Esophagus muscularis mucosa (tissue), 4 donors: ENCODE data around the gene EXOC6B. TPM values are rescaled to one million over a fixed set of nuclear protein-coding genes. Genes with fewer than 3 reads are reported as not detected.

Experiments
- DNase-seq: peaks from one replicate; pipeline ENCODE4 v3.0.0-alpha.2; 2017; ENCODE audit errors: extremely low spot score
- H3K27ac ChIP-seq, 4 donors: fragments of 200-600 bp; sonication (generic); replicated peaks in 1 of 4; 1 replicate in 3 of 4; 2 replicates in 1 of 4; pipeline ENCODE4 v1.5.1; 2016 to 2019; ENCODE audit warnings: mild to moderate bottlenecking in 1 of 4
- H3K27me3 ChIP-seq, 4 donors: fragments of 200-600 bp; sonication (generic); one replicate each; pipeline versions ENCODE4 v1.5.1 to v1.6.0; 2016 to 2019
- H3K36me3 ChIP-seq, 4 donors: fragments of 200-600 bp; sonication (generic); one replicate each; pipeline ENCODE4 v1.5.1; 2016 to 2019
- H3K4me1 ChIP-seq, 4 donors: fragments of 200-600 bp; sonication (generic); one replicate each; pipeline ENCODE4 v1.5.1; 2016 to 2019
- H3K4me3 ChIP-seq, 4 donors: fragments of 200-600 bp; sonication (generic); 1 replicate in 2 of 4; 2 replicates in 2 of 4; pipeline ENCODE4 v1.5.1; 2016 to 2019; ENCODE audit warnings: mild to moderate bottlenecking in 4 of 4, moderate library complexity in 1 of 4
- H3K9me3 ChIP-seq, 4 donors: fragments of 200-600 bp; sonication (generic); 1 replicate in 3 of 4; 2 replicates in 1 of 4; pipeline ENCODE4 v1.5.1; 2016 to 2019
- EP300 ChIP-seq: sonication (generic); formaldehyde crosslinking; IDR thresholded peaks from one replicate; pipeline ENCODE4 v1.6.1; 2017; ENCODE audit warnings: antibody characterized with exemption
- POLR2A ChIP-seq: fragments of 450-650 bp; IDR thresholded peaks from one replicate; pipeline ENCODE4 v1.6.1; 2017; ENCODE audit warnings: antibody characterized with exemption, moderate library complexity, mild to moderate bottlenecking, low read depth
- POLR2AphosphoS5 ChIP-seq, 2 donors: sonication (generic); formaldehyde crosslinking; IDR thresholded peaks; one replicate each; pipeline ENCODE4 v1.6.1; 2017; ENCODE audit warnings: antibody characterized with exemption in 2 of 2
- WGBS: methylation state at CpG from one replicate; pipeline ENCODE4 v1.1.5; 2018; 5-methylcytosine and 5-hydroxymethylcytosine counted together
- intact Hi-C: fragments of 100-400 bp; cut with DNase I; formaldehyde crosslinking; loops from one replicate; pipeline ENCODE4 v1.15.1; 2023
- total RNA-seq, 4 donors: library from RNA; depleted of rRNA; stranded (reverse); fragments of >200 nt; gene quantifications; one replicate each; pipeline versions ENCODE4 v1.1.0 to v1.2.1, GENCODE V29; 2016
- TF ChIP-seq, protein P1 (sequence below), 3 experiments: fragments of 200-600 bp in 2 of 3; fragments of 450-650 bp in 1 of 3; sonication (generic) in 2 of 3; IDR thresholded peaks; one replicate each; pipeline ENCODE4 v1.5.1; 2017 to 2019; ENCODE audit warnings: antibody characterized with exemption in 3 of 3, mild to moderate bottlenecking in 2 of 3, moderate library complexity in 1 of 3

EXOC6B gene
- total RNA-seq, 4 donors from 2014 or later: 24.5 to 45.9 (median 37.4) TPM

DNA sequence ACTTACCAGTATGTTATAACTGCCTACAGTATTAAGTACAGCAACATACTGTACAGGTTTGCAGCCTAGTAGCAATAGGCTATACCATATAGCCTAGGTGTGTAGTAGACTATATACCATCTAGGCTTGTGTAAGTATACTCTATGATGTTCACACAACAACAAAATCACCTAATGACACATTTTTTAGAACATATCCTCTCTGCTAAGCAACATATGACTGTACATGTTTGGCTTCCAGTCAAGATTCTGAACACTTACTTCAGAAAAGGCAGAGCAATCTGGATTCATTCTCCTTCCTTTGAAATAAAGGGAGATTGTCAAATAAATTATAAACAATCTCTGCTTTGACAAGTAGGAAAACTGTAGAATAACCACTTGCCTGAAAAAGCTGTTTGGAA is 81.8 kb downstream of the EXOC6B start:
- Histone ChIP-seq H3K27ac (no peak overlapping the region), H3K4me3 (no peak overlapping the region), H3K9me3 (no peaks in the 10 kb centered on the region), H3K36me3 (peaks cover 0 to 10% (median 9%) of the 10 kb centered on the region in 4 donors), H3K27me3 (no peaks in the 10 kb centered on the region), H3K4me1 (peaks cover 0 to 10% (median 3%) of the 10 kb centered on the region in 4 donors)
- TF ChIP-seq POLR2AphosphoS5 (IDR thresholded peaks at IDR 0.05) (no peak), POLR2A (no peak), EP300 (no peak)
- TF ChIP-seq, protein P1, sequence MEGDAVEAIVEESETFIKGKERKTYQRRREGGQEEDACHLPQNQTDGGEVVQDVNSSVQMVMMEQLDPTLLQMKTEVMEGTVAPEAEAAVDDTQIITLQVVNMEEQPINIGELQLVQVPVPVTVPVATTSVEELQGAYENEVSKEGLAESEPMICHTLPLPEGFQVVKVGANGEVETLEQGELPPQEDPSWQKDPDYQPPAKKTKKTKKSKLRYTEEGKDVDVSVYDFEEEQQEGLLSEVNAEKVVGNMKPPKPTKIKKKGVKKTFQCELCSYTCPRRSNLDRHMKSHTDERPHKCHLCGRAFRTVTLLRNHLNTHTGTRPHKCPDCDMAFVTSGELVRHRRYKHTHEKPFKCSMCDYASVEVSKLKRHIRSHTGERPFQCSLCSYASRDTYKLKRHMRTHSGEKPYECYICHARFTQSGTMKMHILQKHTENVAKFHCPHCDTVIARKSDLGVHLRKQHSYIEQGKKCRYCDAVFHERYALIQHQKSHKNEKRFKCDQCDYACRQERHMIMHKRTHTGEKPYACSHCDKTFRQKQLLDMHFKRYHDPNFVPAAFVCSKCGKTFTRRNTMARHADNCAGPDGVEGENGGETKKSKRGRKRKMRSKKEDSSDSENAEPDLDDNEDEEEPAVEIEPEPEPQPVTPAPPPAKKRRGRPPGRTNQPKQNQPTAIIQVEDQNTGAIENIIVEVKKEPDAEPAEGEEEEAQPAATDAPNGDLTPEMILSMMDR (IDR thresholded peaks at IDR 0.05): no peak
- intact Hi-C loops: loop anchor here (10.0 kb wide), 4 partner anchors 169 to 1209 kb away; partner anchors contain the start of gene CYP26B1
- no peak for DNase-seq

DNA sequence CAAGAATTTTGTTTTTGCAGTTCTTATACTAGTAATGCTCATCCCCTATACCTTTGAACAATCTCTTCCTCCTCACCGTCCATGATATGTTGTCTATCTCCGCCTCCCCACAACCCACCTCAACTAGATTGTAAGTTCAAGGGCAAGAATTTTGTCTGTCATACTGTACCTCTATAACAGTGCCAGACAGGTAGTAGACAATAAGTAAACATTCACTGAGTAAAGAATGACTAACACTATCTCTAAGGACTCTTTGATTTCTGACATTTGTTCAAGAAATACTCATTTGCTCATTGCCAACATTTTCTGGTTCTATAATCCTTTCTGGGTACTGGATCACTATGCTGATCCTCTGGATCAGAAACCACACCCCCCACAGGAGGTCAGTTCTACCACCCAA is 82.4 kb downstream of the EXOC6B start:
- Histone ChIP-seq H3K27me3 (no peaks in the 10 kb centered on the region), H3K9me3 (no peaks in the 10 kb centered on the region), H3K4me1 (peaks cover 0 to 10% (median 3%) of the 10 kb centered on the region in 4 donors), H3K27ac (no peak overlapping the region), H3K36me3 (peaks cover 0 to 10% (median 9%) of the 10 kb centered on the region in 4 donors), H3K4me3 (no peak overlapping the region)
- 94% methylated on average over 2 of the region's 2 CpGs for WGBS
- no peak for DNase-seq
- TF ChIP-seq POLR2A (no peak), POLR2AphosphoS5 (IDR thresholded peaks at IDR 0.05) (no peak), EP300 (no peak)
- TF ChIP-seq, protein P1 (IDR thresholded peaks at IDR 0.05): no peak
- intact Hi-C loops: loop anchor here (10.0 kb wide), 4 partner anchors 169 to 1209 kb away; partner anchors contain the start of gene CYP26B1

DNA sequence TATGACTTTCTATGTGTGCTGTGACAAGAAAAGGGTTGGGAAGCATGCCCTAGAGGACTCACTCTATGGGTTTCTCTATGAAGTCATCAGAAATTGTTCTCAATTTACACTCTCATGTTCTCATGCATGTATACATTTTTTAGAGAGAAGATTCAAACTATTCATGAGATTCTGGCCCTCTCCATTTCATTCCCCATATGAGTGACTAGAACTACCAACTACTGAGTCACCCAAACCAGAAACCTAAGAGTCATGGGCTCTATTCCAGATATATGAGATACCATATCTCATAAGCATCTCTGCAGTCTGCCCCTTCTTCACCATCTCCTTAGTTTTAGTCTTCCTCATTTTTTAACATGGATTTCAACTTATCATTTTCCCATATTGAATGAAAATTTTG is 87.7 kb downstream of the EXOC6B start:
- H3K4me1 ChIP-seq: no peaks in the 10 kb centered on the region
- no peak overlapping the region for H3K27ac ChIP-seq
- intact Hi-C loops: no loop called here
- TF ChIP-seq, protein P1 (IDR thresholded peaks at IDR 0.05): no peak
- TF ChIP-seq POLR2AphosphoS5 (IDR thresholded peaks at IDR 0.05) (no peak), POLR2A (no peak), EP300 (no peak)
- peaks cover 0 to 10% (median 9%) of the 10 kb centered on the region in 4 donors for H3K36me3 ChIP-seq
- no peak for DNase-seq
- H3K9me3 ChIP-seq: no peaks in the 10 kb centered on the region
- no peaks in the 10 kb centered on the region for H3K27me3 ChIP-seq
- H3K4me3 ChIP-seq: no peak overlapping the region

DNA sequence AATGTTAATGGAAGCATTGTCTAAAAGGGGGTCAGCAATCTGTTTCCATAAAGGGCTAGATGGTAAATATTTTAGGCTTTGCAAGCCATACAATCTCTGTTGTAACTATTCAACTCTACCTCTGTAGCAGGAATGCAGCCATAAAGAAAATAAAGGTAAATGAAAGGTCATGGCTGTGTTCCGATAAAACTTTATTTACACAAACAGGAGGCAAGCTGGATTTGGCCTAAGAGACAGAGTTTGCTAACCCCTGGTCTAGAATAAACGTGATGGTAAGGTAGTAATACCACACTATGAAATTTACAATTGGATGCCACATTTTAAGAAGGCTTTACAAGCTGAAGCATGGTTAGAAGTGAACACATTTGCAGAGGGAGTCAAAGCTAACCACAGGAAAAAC is 91.4 kb downstream of the EXOC6B start:
- Histone ChIP-seq H3K27ac (no peak overlapping the region), H3K36me3 (peaks cover 0 to 10% (median 0%) of the 10 kb centered on the region in 4 donors), H3K9me3 (no peaks in the 10 kb centered on the region), H3K4me1 (peaks cover 0 to 6% (median 2%) of the 10 kb centered on the region in 4 donors), H3K4me3 (no peak overlapping the region), H3K27me3 (no peaks in the 10 kb centered on the region)
- no peak for DNase-seq
- TF ChIP-seq EP300 (no peak), POLR2A (no peak), POLR2AphosphoS5 (IDR thresholded peaks at IDR 0.05) (no peak)
- TF ChIP-seq, protein P1 (IDR thresholded peaks at IDR 0.05): no peak
- intact Hi-C loops: no loop called here
- 89% methylated on average over 2 of the region's 2 CpGs for WGBS

DNA sequence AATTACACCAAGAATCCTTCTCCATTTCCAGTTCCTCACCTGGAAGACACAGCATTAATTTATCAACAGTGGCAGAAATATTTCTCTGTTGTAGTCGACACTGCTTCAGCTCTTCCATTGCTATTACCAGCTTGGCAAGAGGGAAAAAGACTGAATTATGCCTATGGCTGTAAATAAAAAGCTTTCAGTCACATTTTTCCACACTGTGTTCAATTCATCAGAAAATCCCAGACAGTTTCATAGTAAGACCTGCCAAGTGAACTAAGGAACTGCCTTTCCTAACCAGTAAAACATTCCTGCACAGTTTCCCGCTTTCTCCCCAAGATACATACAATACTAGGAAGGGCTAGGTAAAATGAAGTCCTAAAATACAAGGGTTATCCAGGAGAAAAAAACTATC is 94.7 kb downstream of the EXOC6B start:
- Histone ChIP-seq H3K27ac (no peak overlapping the region), H3K4me1 (peaks cover 0 to 10% (median 2%) of the 10 kb centered on the region in 4 donors), H3K4me3 (no peak overlapping the region), H3K27me3 (no peaks in the 10 kb centered on the region), H3K36me3 (peaks cover 0 to 10% (median 0%) of the 10 kb centered on the region in 4 donors), H3K9me3 (no peaks in the 10 kb centered on the region)
- intact Hi-C loops: no loop called here
- 57% methylated on average over 2 of the region's 2 CpGs for WGBS
- DNase-seq: no peak
- TF ChIP-seq, protein P1 (IDR thresholded peaks at IDR 0.05): no peak
- TF ChIP-seq POLR2AphosphoS5 (IDR thresholded peaks at IDR 0.05) (no peak), EP300 (no peak), POLR2A (no peak)
